HG02943 (cell line): Measurements from ENCODE around the gene LSP1.

Experiments used
- ATAC-seq: cut with Tn5 transposase; IDR thresholded peaks from one replicate; pipeline ENCODE4 v1.9.1; 2021; ENCODE audit warnings: mild to moderate bottlenecking, low read depth, moderate library complexity; ENCODE audit not compliant: unreplicated experiment

Gene LSP1

GRCh38 chr11:1847006-1847735 is 5.7 kb upstream of the LSP1 start:
- no peak for ATAC-seq

GRCh38 chr11:1847926-1848639 is 4.8 kb upstream of the LSP1 start:
- ATAC-seq = no peak

- no peak for ATAC-seq
Observed at GRCh38 chr11:1848640-1849430, 4.0 kb upstream of the LSP1 start.

DNA sequence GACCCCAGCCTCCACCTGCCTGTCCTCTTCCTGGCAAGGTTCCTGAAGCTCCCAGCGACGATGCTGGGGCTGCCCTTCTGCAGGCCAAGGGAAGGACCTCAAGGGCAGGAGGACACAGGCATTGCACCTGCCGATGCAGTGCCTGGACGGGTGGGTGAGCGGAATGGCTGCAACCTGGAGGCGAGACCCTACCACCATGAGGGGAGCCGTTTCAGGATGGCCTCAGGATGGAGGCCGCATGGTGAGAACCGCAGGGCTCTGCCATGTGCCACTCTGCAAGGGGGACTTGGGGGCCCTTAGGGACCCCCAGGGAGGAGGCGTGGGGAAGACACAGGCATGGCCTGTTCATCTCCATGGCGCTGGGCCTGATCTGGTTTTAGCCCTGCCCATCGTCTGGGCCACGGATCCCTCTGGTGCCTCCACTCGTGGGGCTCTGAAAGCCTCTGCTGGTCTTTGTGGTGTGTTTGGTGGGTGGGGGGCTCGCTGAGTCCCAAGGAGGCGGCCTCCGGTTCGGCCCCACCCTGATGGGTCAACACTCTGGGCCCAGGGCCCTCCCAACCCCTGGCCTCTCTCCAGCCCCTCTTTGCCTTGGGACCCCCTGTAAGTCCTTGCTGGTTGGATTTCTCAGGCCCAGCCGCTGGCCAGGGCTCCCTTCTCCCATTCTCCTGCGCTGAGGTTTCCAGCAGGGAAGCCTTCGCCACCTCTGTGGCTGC is 1.3 kb upstream of the LSP1 start:
- no peak for ATAC-seq

DNA sequence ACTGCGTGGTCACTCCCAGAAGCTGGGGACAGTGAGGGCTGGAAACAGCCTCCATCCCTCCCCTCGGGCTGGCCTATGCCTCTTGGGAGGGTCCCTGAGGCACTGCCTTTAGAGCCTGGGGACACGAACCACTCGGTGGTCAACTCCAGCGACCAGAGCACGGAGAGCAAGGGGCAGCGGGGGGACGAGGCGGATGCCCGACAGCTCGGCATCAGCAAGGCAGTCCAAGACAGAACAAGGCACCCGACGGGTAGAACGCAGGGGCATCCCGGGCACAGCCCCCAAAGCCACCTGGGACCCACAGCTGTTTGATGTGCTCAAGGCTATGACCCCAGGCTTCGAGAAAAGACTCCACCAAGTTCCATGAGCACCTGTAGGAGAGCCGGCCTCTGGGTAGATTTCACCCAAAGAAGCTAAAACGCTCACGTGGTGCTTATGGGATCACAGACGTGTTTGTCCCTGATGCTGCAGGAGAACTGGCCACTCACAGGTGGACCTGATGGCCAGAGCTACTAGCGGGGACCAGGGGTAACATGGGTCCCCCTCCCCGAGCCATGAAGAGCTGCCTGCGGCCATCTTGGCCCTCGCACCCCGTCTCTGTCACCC is 510 bp upstream of the LSP1 start:
- peak; percentile 1 for ATAC-seq

DNA sequence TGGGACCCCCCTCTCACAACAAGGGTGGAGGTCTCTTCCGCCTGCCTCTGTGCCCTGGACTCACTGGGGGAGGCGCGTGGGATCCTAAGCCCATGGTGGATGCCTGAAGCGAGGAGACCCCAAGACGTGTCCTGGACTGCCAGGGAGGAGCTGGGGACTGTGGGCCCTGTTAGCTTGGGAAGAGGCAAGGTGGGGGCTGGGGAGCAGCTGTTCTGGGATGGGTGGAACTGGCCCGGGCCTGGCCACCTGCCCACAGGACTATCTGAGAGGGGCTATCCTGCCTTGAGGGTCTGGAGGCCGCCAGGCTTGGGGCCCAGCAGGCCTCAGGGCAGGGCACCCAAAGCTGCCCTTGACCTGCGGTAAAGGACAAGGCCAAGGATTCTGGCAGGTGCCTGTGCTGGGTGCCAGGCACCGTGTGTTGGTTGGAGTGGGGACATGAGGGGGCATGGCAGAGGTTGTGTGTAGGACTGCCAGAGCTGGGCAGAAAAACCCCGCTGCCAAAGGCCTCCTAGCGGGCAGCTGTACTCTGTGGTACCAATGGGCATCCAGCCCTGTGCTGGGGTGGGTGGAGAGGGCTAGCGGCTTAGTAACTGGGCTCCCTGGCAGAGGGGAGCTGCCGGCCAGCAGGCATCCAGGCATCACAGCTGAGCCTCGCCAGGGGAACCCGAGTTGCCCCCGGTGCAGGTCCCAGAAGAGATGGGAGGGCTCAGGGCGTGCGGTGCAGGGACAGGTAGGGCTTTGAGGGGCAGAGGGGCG is 670 bp downstream of the LSP1 start:
- ATAC-seq = no peak

GRCh38 chr11:1854132-1854948 is 1.5 kb downstream of the LSP1 start:
- peak; percentile 25 for ATAC-seq

DNA sequence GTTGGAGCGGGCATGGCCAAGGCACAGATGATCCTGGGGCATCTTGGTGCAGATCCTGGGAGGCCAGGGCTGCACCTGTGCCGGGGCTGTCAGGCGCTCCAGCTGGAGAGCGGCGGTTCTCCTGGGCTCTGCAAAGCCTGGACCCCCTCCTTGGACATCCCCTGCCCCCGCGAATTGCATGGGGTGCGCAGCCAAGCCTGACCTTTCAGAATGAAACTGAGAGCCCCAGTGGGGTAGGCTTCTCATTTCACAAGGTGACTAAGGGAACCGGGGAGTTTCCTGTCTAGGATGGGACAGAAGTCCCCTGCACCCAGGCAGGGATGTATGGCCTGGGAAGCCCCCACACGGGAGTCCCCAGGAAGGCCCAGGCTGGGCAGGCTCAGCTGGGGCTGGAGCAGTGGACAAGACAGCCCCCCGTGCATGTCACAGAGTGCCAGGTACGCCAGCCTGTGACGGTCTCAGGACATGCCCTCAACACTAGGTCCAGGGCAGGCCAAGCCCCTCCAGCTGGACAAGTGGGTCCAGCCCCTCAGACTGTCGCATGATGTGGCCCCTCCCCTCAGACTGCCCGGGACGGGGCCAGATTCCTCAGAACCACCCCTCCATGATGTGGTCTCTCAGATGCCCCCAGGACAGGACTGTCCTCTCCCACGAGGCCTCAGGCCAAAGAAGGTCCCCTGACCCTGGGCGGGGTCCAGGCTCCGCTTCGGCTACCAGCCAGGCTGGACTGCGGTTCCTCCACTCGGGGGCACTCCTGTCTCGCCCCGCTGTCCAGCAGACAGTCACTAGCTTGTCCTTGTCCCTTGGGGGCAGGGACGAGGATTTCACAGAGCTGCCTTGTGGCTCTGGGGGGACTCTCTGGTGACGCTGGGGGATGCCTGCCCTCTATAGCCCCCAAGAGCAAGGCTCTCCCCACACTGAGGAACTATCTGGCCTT is 2.3 kb downstream of the LSP1 start:
- peak; percentile 25 for ATAC-seq

GRCh38 chr11:1855886-1856265 is 3.0 kb downstream of the LSP1 start:
- ATAC-seq = no peak

GRCh38 chr11:1856306-1857005 is 3.6 kb downstream of the LSP1 start:
- ATAC-seq = no peak

DNA sequence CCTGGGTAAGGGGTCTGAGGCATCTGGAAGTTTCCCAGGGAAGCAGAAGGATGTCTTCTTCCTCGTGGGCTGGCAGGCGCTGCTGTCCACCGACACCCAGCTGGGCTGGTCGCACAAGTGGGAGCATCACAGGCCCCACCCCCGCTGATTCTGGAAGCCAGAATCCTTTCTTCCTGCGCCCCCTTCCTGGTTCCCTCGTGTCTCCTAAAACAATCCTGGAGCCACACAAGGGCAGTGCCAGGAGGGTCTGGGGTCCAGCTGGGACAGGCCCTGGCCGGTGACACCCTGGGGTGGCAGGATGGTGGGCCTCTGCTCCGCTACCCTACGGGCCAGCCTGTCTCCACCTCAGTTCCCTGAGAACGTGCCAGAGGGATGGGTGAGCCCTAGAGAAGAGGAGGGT is 4.2 kb downstream of the LSP1 start:
- ATAC-seq = no peak

DNA sequence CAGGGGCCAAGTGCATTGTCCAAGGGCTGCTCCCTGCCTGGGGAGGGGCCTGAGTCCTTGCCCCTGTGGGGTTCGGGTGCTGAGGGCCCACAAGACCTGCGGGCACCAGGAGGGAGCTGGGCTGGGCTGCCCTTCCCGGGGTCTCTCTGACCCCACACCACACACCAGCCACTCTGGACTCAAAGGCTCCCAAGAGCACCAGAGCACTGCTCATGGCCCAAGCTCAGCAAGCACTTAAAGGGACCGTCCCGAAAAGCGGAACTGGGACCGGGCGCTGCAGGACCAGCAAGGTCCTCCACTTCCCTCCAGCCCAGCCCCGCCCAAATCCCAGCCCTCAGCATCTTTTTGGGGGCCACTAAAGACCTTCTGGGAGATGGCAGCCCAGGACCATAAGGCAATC is 5.3 kb downstream of the LSP1 start:
- no peak for ATAC-seq

- no peak for ATAC-seq
Observed at GRCh38 chr11:1858576-1858975, 5.7 kb downstream of the LSP1 start.

DNA sequence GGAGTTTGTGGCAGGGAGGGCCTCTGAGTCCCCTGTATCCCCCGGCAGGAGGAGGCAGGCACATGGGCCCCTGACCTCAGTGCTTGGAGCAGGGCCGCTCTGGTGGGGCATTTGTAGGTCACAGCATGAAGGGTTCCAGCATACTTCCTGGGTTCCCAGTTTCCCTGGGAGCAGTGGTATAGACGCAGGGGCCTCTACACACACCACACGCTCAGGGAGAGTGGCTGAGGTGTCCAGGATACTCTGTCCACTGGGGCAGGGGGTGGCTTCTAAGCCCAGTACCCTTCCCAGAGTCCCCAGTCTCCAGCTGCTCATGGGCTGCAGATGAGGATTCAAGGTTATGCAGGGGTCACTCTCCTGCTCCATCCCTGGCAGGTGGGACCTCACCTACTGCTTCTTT is 6.1 kb downstream of the LSP1 start:
- no peak for ATAC-seq

- ATAC-seq = no peak
Observed at GRCh38 chr11:1860108-1860507, 7.2 kb downstream of the LSP1 start.

GRCh38 chr11:1861435-1862411 is 8.8 kb downstream of the LSP1 start:
- no peak for ATAC-seq
